Keratinocyte (primary cell): Measurements from ENCODE around the gene HDAC7. TPM values are rescaled to one million over a fixed set of nuclear protein-coding genes. Genes with fewer than 3 reads are reported as not detected.

ENCODE experiments used
- DNase-seq: peaks from one replicate; pipeline ENCODE4 v3.0.0-alpha.2; 2011; ENCODE audit warnings: low read depth, missing footprints, low spot score
- FAIRE-seq: peaks from 2 replicates; lab custom pipeline; 2011; peaks lifted over from hg19 to GRCh38; lab: Jason Lieb, UNC
- H2AFZ ChIP-seq: 2 replicates; pipeline ENCODE4 v1.6.0; 2012; ENCODE audit warnings: low read length, control low read depth, inconsistent platforms; ENCODE audit not compliant: control insufficient read depth
- H3K27ac ChIP-seq: 2 replicates; pipeline ENCODE4 v1.5.1; 2011; ENCODE audit warnings: low read length; ENCODE audit not compliant: control insufficient read depth, insufficient read depth
- H3K27me3 ChIP-seq: 3 replicates; pipeline ENCODE4 v1.6.0; 2011; ENCODE audit warnings: low read length; ENCODE audit not compliant: control insufficient read depth, insufficient read depth; ENCODE audit errors: extremely low read depth
- H3K36me3 ChIP-seq, 2 experiments: 2 replicates in 1 of 2; 3 replicates in 1 of 2; pipeline ENCODE4 v1.5.1; 2011; ENCODE audit warnings: low read length in 2 of 2, mild to moderate bottlenecking in 1 of 2; ENCODE audit not compliant: control insufficient read depth in 2 of 2, insufficient read depth in 2 of 2; ENCODE audit errors: extremely low read depth in 1 of 2
- H3K4me1 ChIP-seq: 3 replicates; pipeline ENCODE4 v1.5.1; 2011; ENCODE audit warnings: low read length; ENCODE audit not compliant: control insufficient read depth, insufficient read depth; ENCODE audit errors: extremely low read depth
- H3K4me2 ChIP-seq: 3 replicates; pipeline ENCODE4 v1.6.0; 2011; ENCODE audit warnings: low read depth, low read length; ENCODE audit not compliant: control insufficient read depth, insufficient read depth; ENCODE audit errors: extremely low read depth
- H3K4me3 ChIP-seq, 3 experiments: fragments of 200-600 bp in 1 of 3; sonication (generic) in 1 of 3; 2 replicates in 2 of 3; 3 replicates in 1 of 3; pipeline ENCODE4 v1.5.1; 2011 to 2016; ENCODE audit warnings: low read length in 3 of 3, mild to moderate bottlenecking in 3 of 3, control low read depth in 2 of 3, inconsistent platforms in 1 of 3, low read depth in 1 of 3, mixed read lengths in 1 of 3, mixed run types in 1 of 3, moderate library complexity in 1 of 3; ENCODE audit not compliant: control insufficient read depth in 2 of 3, insufficient read depth in 2 of 3; ENCODE audit errors: extremely low read depth in 1 of 3
- H3K79me2 ChIP-seq: 2 replicates; pipeline ENCODE4 v1.6.0; 2012; ENCODE audit warnings: low read length; ENCODE audit not compliant: control insufficient read depth, insufficient read depth
- H3K9ac ChIP-seq: 3 replicates; pipeline ENCODE4 v1.6.0; 2011; ENCODE audit warnings: low read length; ENCODE audit not compliant: control insufficient read depth, insufficient read depth; ENCODE audit errors: extremely low read depth
- H3K9me1 ChIP-seq: 3 replicates; pipeline ENCODE4 v1.6.0; 2011; ENCODE audit warnings: low read length; ENCODE audit not compliant: control insufficient read depth, insufficient read depth; ENCODE audit errors: extremely low read depth
- H3K9me3 ChIP-seq: 2 replicates; pipeline ENCODE4 v1.5.1; 2012; ENCODE audit warnings: low read depth, low read length; ENCODE audit not compliant: control insufficient read depth
- H4K20me1 ChIP-seq: 3 replicates; pipeline ENCODE4 v1.6.0; 2011; ENCODE audit warnings: low read length; ENCODE audit not compliant: control insufficient read depth, insufficient read depth; ENCODE audit errors: extremely low read depth
- CTCF ChIP-seq, 3 experiments: IDR thresholded peaks in 1 of 3; conservative IDR thresholded peaks in 1 of 3; optimal IDR thresholded peaks in 1 of 3; 2 replicates in 2 of 3; 3 replicates in 1 of 3; pipeline versions ENCODE3 to v1.5.1; 2011; ENCODE audit warnings: low read length in 3 of 3, mild to moderate bottlenecking in 3 of 3, moderate library complexity in 2 of 3, control low read depth in 1 of 3, inconsistent platforms in 1 of 3; ENCODE audit not compliant: insufficient read depth in 2 of 3; ENCODE audit errors: extremely low read depth in 1 of 3
- EZH2 ChIP-seq: IDR thresholded peaks from one replicate; pipeline ENCODE4 v1.6.1; 2012; ENCODE audit warnings: inconsistent platforms, mild to moderate bottlenecking, low read length, moderate library complexity
- dilution Hi-C: fragments of 300-500 bp; cut with MboI; formaldehyde crosslinking; loops from one replicate; pipeline ENCODE4 v1.7.0; 2020; ENCODE audit warnings: low sequenced_read_pairs; ENCODE audit not compliant: extremely low pct_ligation_motif_present
- polyA plus RNA-seq, 5 experiments: library from polyadenylated mRNA; depleted of rRNA in 3 of 5; stranded (reverse) in 3 of 5; stranded (forward) in 1 of 5; unstranded in 1 of 5; fragments of >200 nt; gene quantifications; 1 replicate in 1 of 5; 2 replicates in 3 of 5; 3 replicates in 1 of 5; pipeline versions ENCODE4 v1.2.1 to v1.2.3, GENCODE V29; 2011 to 2012; ENCODE audit warnings: missing spikeins in 2 of 5, low read depth in 1 of 5, low replicate concordance in 1 of 5

HDAC7 gene
- polyA plus RNA-seq, 1 donor (not counting 4 experiments of a cell fraction or from before 2014, with no cell fraction given), result 17.0 TPM

GRCh38 chr12:47801170-47801903 is 18.4 kb downstream of the HDAC7 start:
- no peaks in the 10 kb centered on the region for H3K4me1 ChIP-seq
- no peak overlapping the region for H3K4me2 ChIP-seq
- H2AFZ ChIP-seq, result no peak overlapping the region
- no peak for FAIRE-seq
- peaks cover 77% of the 10 kb centered on the region for H3K79me2 ChIP-seq
- no peaks in the 10 kb centered on the region for H3K27me3 ChIP-seq
- H3K9me1 ChIP-seq, result peaks cover 2% of the 10 kb centered on the region
- no peak overlapping the region for H3K9ac ChIP-seq
- peaks cover 32% of the 10 kb centered on the region for H4K20me1 ChIP-seq
- DNase-seq, result no peak
- H3K9me3 ChIP-seq, result no peaks in the 10 kb centered on the region
- no peak overlapping the region for H3K4me3 ChIP-seq
- no peak for TF ChIP-seq CTCF (optimal IDR thresholded peaks at IDR 0.05 in 1 of 3, IDR thresholded peaks at IDR 0.05 in 1 of 3, conservative IDR thresholded peaks at IDR 0.05 in 1 of 3; ENCODE audit: extremely low read depth in 1 of 3, insufficient read depth in 2 of 3, low read length in 3 of 3)
- TF ChIP-seq EZH2, result no peak
- H3K27ac ChIP-seq, result no peak overlapping the region
- peaks cover 34 to 42% of the 10 kb centered on the region in 2 experiments for H3K36me3 ChIP-seq
- dilution Hi-C loops, result no loop called here

- Histone ChIP-seq H3K79me2 (peaks cover 70% of the 10 kb centered on the region), H3K27me3 (no peaks in the 10 kb centered on the region), H3K4me1 (no peaks in the 10 kb centered on the region), H3K9ac (no peak overlapping the region), H3K4me2 (no peak overlapping the region), H3K9me1 (peaks cover 2% of the 10 kb centered on the region), H3K27ac (no peak overlapping the region), H2AFZ (no peak overlapping the region), H3K4me3 (no peak overlapping the region), H3K9me3 (no peaks in the 10 kb centered on the region), H3K36me3 (peaks cover 29 to 45% of the 10 kb centered on the region in 2 experiments), H4K20me1 (peaks cover 30% of the 10 kb centered on the region)
- no peak for FAIRE-seq
- no peak for TF ChIP-seq CTCF (optimal IDR thresholded peaks at IDR 0.05 in 1 of 3, IDR thresholded peaks at IDR 0.05 in 1 of 3, conservative IDR thresholded peaks at IDR 0.05 in 1 of 3; ENCODE audit: extremely low read depth in 1 of 3, insufficient read depth in 2 of 3, low read length in 3 of 3)
- no peak for TF ChIP-seq EZH2
- dilution Hi-C loops, result no loop called here
- DNase-seq, result no peak
These were observed 19.1 kb downstream of the HDAC7 start for GRCh38 chr12:47800582-47800981.
